Karpas-422 (cell line): ENCODE results near the gene ZNF581. TPM values are rescaled to one million over a fixed set of nuclear protein-coding genes. Genes with fewer than 3 reads are reported as not detected.
A peak's percentile ranks its signal among the peaks of the same experiment; 100 is the strongest.

Experiments
- DNase-seq: peaks from one replicate; pipeline ENCODE4 v3.0.0-alpha.2; 2015
- H2AFZ ChIP-seq: fragments of 200-600 bp; sonication (generic); 2 replicates; pipeline ENCODE4 v1.6.1; 2014; ENCODE audit warnings: antibody characterized with exemption, low read length, mixed read lengths
- H3K27ac ChIP-seq: fragments of 200-600 bp; sonication (generic); 2 replicates; pipeline ENCODE4 v1.5.1; 2014; ENCODE audit warnings: mild to moderate bottlenecking, low read length, moderate library complexity
- H3K27me3 ChIP-seq: fragments of 200-600 bp; sonication (generic); 2 replicates; pipeline ENCODE4 v1.6.1; 2014; ENCODE audit warnings: low read length, mixed read lengths
- H3K36me3 ChIP-seq: fragments of 200-600 bp; sonication (generic); 2 replicates; pipeline ENCODE4 v1.6.1; 2014; ENCODE audit warnings: low read length, mixed read lengths; ENCODE audit not compliant: insufficient read depth
- H3K4me1 ChIP-seq: fragments of 200-600 bp; sonication (generic); 2 replicates; pipeline ENCODE4 v1.6.1; 2014; ENCODE audit warnings: mild to moderate bottlenecking, low read length, mixed read lengths
- H3K4me2 ChIP-seq: fragments of 200-600 bp; sonication (generic); 2 replicates; pipeline ENCODE4 v1.6.1; 2014; ENCODE audit warnings: low read length, low read depth, mild to moderate bottlenecking; ENCODE audit not compliant: poor library complexity, severe bottlenecking
- H3K4me3 ChIP-seq: fragments of 200-600 bp; sonication (generic); 2 replicates; pipeline ENCODE4 v1.5.1; 2014; ENCODE audit warnings: mild to moderate bottlenecking, antibody characterized with exemption, low read length, mixed read lengths
- H3K79me2 ChIP-seq: fragments of 200-600 bp; sonication (generic); 2 replicates; pipeline ENCODE4 v1.6.1; 2014; ENCODE audit warnings: mild to moderate bottlenecking, low read length, mixed read lengths
- H3K9ac ChIP-seq: fragments of 200-600 bp; sonication (generic); 2 replicates; pipeline ENCODE4 v1.6.0; 2014; ENCODE audit warnings: low read length
- H3K9me2 ChIP-seq: fragments of 200-600 bp; sonication (generic), shearing (Covaris generic); replicated peaks from 2 replicates; pipeline ENCODE4 v1.6.0; 2014; ENCODE audit warnings: mild to moderate bottlenecking, low read length, moderate library complexity; ENCODE audit not compliant: insufficient read depth
- H3K9me3 ChIP-seq: fragments of 300-700, 200-600 bp; sonication (generic); 2 replicates; pipeline ENCODE4 v1.6.1; 2014; ENCODE audit warnings: low read length, mixed read lengths
- H4K20me1 ChIP-seq: fragments of 200-600 bp; sonication (generic); 2 replicates; pipeline ENCODE4 v1.6.1; 2014; ENCODE audit warnings: mild to moderate bottlenecking, antibody characterized with exemption, low read length, low read depth; ENCODE audit not compliant: insufficient read depth
- total RNA-seq: library from RNA; depleted of rRNA; stranded (reverse); fragments of >200 nt; shearing (Covaris generic); gene quantifications from 2 replicates; pipeline ENCODE4 v1.2.3, GENCODE V29; 2014; ENCODE audit warnings: low replicate concordance

Gene ZNF581
- total RNA-seq, 1 experiment from 2014 or later, result 119 TPM

GRCh38 chr19:55625004-55625326, 18.5 kb upstream of the ZNF581 start:
- no peaks in the 10 kb centered on the region for H3K79me2 ChIP-seq
- H2AFZ ChIP-seq, result peak overlapping the region; percentile 93
- no peaks in the 10 kb centered on the region for H3K9me2 ChIP-seq
- H3K9ac ChIP-seq, result peak overlapping the region; percentile 80
- H3K36me3 ChIP-seq, result no peaks in the 10 kb centered on the region
- H3K4me2 ChIP-seq, result peak overlapping the region; percentile 75
- DNase-seq, result no peak
- H3K9me3 ChIP-seq, result no peaks in the 10 kb centered on the region
- no peak overlapping the region for H3K27ac ChIP-seq
- peak overlapping the region; percentile 71 for H3K4me3 ChIP-seq
- no peaks in the 10 kb centered on the region for H3K27me3 ChIP-seq
- peaks cover 13% of the 10 kb centered on the region for H3K4me1 ChIP-seq
- H4K20me1 ChIP-seq, result no peaks in the 10 kb centered on the region

- H3K9me3 ChIP-seq, result no peaks in the 10 kb centered on the region
- no peak overlapping the region for H2AFZ ChIP-seq
- H3K27ac ChIP-seq, result no peak overlapping the region
- DNase-seq, result no peak
- H3K79me2 ChIP-seq, result no peaks in the 10 kb centered on the region
- no peak overlapping the region for H3K4me3 ChIP-seq
- peaks cover 7% of the 10 kb centered on the region for H3K4me1 ChIP-seq
- no peak overlapping the region for H3K9ac ChIP-seq
- H3K9me2 ChIP-seq, result no peaks in the 10 kb centered on the region
- H3K27me3 ChIP-seq, result no peaks in the 10 kb centered on the region
- no peaks in the 10 kb centered on the region for H4K20me1 ChIP-seq
- no peaks in the 10 kb centered on the region for H3K36me3 ChIP-seq
- H3K4me2 ChIP-seq, result no peak overlapping the region
Observed at GRCh38 chr19:55626350-55626749, 17.1 kb upstream of the ZNF581 start.

GRCh38 chr19:55632463-55632834, 11.0 kb upstream of the ZNF581 start:
- H3K27me3 ChIP-seq, result no peaks in the 10 kb centered on the region
- peak overlapping the region; percentile 49 for H3K4me2 ChIP-seq
- no peak overlapping the region for H3K4me3 ChIP-seq
- H3K36me3 ChIP-seq, result no peaks in the 10 kb centered on the region
- H4K20me1 ChIP-seq, result no peaks in the 10 kb centered on the region; the same call in 1 of the 2 replicates
- no peaks in the 10 kb centered on the region for H3K9me3 ChIP-seq
- no peaks in the 10 kb centered on the region for H3K9me2 ChIP-seq
- peak; percentile 99 for DNase-seq
- H2AFZ ChIP-seq, result peak overlapping the region; percentile 44; the same call in 1 of the 2 replicates
- no peak overlapping the region for H3K27ac ChIP-seq
- peaks cover 32% of the 10 kb centered on the region for H3K79me2 ChIP-seq
- H3K9ac ChIP-seq, result no peak overlapping the region
- H3K4me1 ChIP-seq, result peaks cover 30% of the 10 kb centered on the region

DNA sequence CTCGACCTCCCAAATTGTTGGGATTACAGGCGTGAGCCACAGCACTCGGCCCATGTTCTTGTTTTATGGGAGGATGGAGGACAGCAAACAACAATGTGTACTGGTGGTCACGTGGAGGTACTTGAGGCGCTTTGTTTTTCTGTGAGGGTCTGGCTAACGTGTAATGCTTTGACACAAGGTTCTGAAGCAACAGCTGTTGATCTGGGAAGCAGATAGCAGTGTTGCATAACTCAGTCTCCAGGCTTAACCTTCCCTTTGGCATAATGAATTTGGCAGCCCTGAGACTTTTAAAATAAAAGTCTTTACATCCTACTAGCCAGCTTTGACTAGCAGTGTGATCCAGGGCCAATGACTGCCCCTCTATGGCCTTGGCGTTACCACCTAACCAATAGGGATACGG, 9.6 kb upstream of the ZNF581 start:
- H3K9ac ChIP-seq, result peak overlapping the region; percentile 99

GRCh38 chr19:55635334-55635717, 8.1 kb upstream of the ZNF581 start:
- H3K36me3 ChIP-seq, result peaks cover 7% of the 10 kb centered on the region
- H3K27me3 ChIP-seq, result no peaks in the 10 kb centered on the region
- H3K79me2 ChIP-seq, result peaks cover 43% of the 10 kb centered on the region
- DNase-seq, result peak; percentile 64
- peak overlapping the region; percentile 96 for H3K4me2 ChIP-seq
- H3K9me3 ChIP-seq, result no peaks in the 10 kb centered on the region
- H2AFZ ChIP-seq, result no peak overlapping the region
- H4K20me1 ChIP-seq, result no peaks in the 10 kb centered on the region; the same call in 1 of the 2 replicates
- H3K4me1 ChIP-seq, result peaks cover 43% of the 10 kb centered on the region
- H3K9ac ChIP-seq, result peak overlapping the region; percentile 99
- peak overlapping the region; percentile 93 for H3K4me3 ChIP-seq
- peak overlapping the region; percentile 67 for H3K27ac ChIP-seq
- H3K9me2 ChIP-seq, result no peaks in the 10 kb centered on the region

More for the DNA sequence above, 9.6 kb upstream of the ZNF581 start:
- no peak overlapping the region for H2AFZ ChIP-seq
- peak overlapping the region; percentile 93 for H3K4me3 ChIP-seq
- peaks cover 30% of the 10 kb centered on the region for H3K4me1 ChIP-seq
- peaks cover 43% of the 10 kb centered on the region for H3K79me2 ChIP-seq
- DNase-seq, result no peak
- H3K36me3 ChIP-seq, result peaks cover 7% of the 10 kb centered on the region
- peak overlapping the region; percentile 96 for H3K4me2 ChIP-seq
- H3K27ac ChIP-seq, result peak overlapping the region; percentile 67
- no peaks in the 10 kb centered on the region for H3K9me3 ChIP-seq
- H3K9me2 ChIP-seq, result no peaks in the 10 kb centered on the region
- H3K27me3 ChIP-seq, result no peaks in the 10 kb centered on the region
- H4K20me1 ChIP-seq, result no peaks in the 10 kb centered on the region; the same call in 1 of the 2 replicates

GRCh38 chr19:55635856-55636440, 7.5 kb upstream of the ZNF581 start:
- H3K9me3 ChIP-seq, result no peaks in the 10 kb centered on the region
- H3K4me1 ChIP-seq, result peaks cover 47% of the 10 kb centered on the region
- no peaks in the 10 kb centered on the region for H3K27me3 ChIP-seq
- no peaks in the 10 kb centered on the region for H3K9me2 ChIP-seq
- peak overlapping the region; percentile 67; the same call in 1 of the 2 replicates for H3K27ac ChIP-seq
- peak overlapping the region; percentile 96 for H3K4me2 ChIP-seq
- no peak for DNase-seq
- H3K9ac ChIP-seq, result peak overlapping the region; percentile 99
- no peaks in the 10 kb centered on the region; the same call in 1 of the 2 replicates for H4K20me1 ChIP-seq
- H3K79me2 ChIP-seq, result peaks cover 43% of the 10 kb centered on the region
- H3K36me3 ChIP-seq, result peaks cover 7% of the 10 kb centered on the region
- H2AFZ ChIP-seq, result no peak overlapping the region
- peak overlapping the region; percentile 93 for H3K4me3 ChIP-seq

DNA sequence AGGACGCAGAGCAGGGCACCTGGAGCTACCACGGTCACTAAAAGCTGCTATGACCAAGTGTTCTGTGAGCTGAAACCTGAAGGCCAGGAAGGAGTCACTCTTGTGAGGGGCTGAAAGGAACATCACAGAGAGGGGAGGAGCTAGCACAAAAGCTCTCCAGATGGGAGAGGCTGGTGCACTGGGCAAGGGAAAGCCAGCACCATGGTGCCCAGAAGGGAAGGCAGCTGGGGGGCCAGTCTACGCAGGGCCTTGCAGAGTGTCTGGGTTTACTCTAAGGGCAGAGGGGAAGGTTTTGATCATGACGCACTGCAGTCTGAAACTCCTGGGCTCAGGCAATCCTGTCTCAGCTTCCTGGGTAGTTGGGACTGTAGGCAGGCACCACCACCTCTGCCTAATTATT, 6.7 kb upstream of the ZNF581 start:
- Histone ChIP-seq H3K4me3 (peak overlapping the region; percentile 93), H3K27ac (no peak overlapping the region), H3K4me2 (peak overlapping the region; percentile 96), H3K9ac (peak overlapping the region; percentile 99), H3K79me2 (peaks cover 49% of the 10 kb centered on the region), H3K27me3 (no peaks in the 10 kb centered on the region), H2AFZ (no peak overlapping the region), H3K9me2 (no peaks in the 10 kb centered on the region), H4K20me1 (no peaks in the 10 kb centered on the region; the same call in 1 of the 2 replicates), H3K4me1 (peaks cover 46% of the 10 kb centered on the region), H3K36me3 (peaks cover 7% of the 10 kb centered on the region), H3K9me3 (no peaks in the 10 kb centered on the region)
- DNase-seq, result no peak

GRCh38 chr19:55637534-55637933, 5.9 kb upstream of the ZNF581 start:
- H3K27me3 ChIP-seq, result no peaks in the 10 kb centered on the region
- H2AFZ ChIP-seq, result no peak overlapping the region
- no peak overlapping the region for H3K4me3 ChIP-seq
- no peaks in the 10 kb centered on the region; the same call in 1 of the 2 replicates for H4K20me1 ChIP-seq
- no peak overlapping the region for H3K4me2 ChIP-seq
- peaks cover 7% of the 10 kb centered on the region for H3K36me3 ChIP-seq
- H3K9ac ChIP-seq, result no peak overlapping the region
- peaks cover 42% of the 10 kb centered on the region for H3K4me1 ChIP-seq
- H3K9me3 ChIP-seq, result no peaks in the 10 kb centered on the region
- no peak for DNase-seq
- peaks cover 57% of the 10 kb centered on the region for H3K79me2 ChIP-seq
- no peaks in the 10 kb centered on the region for H3K9me2 ChIP-seq
- H3K27ac ChIP-seq, result no peak overlapping the region
